NOMO-1 treated with dmso at 0.1 percent for 144 hours (cell line): ENCODE measurements around the gene RASAL1.

Experiments
- DNase-seq: peaks from one replicate; lab custom pipeline; 2025; ENCODE audit not compliant: unreplicated experiment; lab: John Stamatoyannopoulos, UW

RASAL1 gene

DNA sequence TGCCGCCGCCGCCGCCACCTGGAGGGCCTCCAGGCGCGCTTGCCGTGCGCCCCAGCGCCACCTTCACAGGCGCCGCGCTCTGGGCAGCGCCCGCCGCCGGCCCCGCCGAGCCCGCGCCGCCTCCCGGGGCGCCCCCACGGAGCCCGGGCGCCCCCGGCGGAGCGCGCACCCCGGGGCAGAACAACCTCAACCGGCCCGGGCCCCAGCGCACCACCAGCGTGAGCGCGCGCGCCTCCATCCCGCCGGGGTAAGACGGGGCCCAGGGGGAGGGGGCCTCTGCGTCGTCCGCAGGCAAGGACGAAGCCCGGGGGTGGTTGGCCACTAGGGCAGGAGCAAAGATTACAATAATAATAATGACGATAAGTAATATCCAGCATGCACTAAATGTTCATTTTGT lies 57.7 kb downstream of the RASAL1 start:
- no peak for DNase-seq

DNA sequence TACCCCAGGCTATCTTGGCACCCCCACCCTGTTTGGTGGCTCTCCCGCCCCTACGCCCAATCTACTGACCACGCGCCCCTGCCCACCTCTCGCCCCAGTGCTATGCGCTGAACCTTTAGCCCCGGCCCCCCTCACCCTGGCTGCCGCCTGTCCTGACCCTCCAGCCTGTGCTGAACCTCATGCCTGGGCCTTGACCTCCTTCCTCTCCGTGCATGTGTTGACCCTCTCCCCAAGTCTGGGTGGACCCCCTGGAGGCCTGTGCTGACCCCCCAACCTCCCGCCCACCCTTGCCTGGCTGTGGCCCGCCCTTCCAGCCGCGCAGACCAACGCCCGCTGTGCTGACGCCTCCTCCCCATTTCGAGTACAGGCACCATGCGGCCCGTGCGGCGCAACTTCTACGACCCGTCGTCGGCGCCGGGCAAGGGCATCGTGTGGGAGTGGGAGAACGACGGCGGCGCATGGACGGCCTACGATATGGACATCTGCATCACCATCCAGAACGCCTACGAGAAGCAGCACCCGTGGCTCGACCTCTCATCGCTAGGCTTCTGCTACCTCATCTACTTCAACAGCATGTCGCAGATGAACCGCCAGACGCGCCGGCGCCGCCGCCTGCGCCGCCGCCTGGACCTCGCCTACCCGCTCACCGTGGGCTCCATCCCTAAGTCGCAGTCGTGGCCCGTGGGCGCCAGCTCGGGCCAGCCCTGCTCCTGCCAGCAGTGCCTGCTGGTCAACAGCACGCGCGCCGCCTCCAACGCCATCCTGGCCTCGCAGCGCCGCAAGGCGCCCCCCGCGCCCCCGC lies 58.3 kb downstream of the RASAL1 start:
- DNase-seq = no peak

DNA sequence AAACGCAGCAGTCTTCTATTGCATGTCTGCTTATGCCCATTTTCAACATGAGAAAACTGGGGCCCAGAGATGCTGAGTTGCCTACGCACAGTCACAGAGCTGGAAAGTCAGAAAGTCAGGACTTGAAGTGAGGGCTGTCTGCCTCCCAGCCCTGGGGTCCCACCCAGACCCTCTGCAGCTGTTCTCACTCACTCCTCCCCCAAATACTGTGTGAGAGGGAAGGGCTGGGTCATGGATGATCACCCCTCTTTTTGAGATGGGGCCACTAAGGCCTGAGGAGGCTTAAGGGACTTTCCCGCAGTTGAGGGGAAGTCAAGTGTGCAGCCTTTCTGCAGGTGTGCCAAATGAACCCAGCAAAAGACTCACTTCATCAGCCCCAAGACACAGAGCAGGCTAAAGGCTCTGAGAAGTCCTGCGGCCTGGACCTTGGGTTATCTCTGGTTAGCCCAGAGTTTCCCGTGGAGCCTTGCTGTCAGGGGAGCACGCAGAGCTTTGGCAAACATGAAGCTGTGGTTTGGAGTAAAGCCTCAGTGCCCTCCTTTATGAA lies 60.4 kb downstream of the RASAL1 start:
- no peak for DNase-seq

DNA sequence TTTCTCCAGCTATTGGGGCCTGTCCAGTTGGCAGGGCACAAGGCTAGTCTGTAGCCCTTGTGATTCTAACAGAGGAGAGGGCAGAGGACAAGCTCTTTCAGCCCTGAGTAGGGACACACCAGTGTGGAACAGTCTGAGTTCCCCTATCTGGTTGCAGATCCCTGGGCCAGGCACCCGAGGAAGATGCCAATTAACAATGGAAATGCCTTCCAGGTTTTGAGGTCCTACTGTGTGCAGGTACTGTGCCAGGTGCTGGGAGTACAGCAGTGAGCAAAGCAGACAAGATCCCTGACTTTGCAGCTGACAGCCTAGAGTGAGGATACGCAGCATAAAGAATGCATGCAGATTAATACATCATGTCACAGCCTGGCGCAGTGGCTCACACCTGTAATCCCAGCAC lies 62.0 kb downstream of the RASAL1 start:
- DNase-seq = no peak

DNA sequence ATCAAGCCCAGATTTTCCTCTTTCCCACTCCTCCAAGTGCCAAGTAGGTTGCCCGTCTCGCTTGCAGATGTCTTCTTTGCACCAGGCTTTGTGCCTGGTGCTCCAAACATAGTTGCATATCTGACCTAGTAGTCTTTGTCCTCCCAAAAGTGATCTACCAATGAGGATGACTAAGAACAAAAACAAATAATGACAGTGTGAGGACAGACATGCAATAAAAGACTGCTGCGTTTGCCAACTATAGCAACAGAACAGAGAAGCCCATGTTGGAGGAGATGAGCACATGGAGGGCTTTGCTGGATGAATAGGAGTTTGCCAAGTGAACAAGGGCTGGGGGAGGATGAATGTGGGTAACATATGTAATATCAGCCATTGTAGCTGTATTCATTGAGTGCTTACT lies 63.4 kb downstream of the RASAL1 start:
- no peak for DNase-seq

DNA sequence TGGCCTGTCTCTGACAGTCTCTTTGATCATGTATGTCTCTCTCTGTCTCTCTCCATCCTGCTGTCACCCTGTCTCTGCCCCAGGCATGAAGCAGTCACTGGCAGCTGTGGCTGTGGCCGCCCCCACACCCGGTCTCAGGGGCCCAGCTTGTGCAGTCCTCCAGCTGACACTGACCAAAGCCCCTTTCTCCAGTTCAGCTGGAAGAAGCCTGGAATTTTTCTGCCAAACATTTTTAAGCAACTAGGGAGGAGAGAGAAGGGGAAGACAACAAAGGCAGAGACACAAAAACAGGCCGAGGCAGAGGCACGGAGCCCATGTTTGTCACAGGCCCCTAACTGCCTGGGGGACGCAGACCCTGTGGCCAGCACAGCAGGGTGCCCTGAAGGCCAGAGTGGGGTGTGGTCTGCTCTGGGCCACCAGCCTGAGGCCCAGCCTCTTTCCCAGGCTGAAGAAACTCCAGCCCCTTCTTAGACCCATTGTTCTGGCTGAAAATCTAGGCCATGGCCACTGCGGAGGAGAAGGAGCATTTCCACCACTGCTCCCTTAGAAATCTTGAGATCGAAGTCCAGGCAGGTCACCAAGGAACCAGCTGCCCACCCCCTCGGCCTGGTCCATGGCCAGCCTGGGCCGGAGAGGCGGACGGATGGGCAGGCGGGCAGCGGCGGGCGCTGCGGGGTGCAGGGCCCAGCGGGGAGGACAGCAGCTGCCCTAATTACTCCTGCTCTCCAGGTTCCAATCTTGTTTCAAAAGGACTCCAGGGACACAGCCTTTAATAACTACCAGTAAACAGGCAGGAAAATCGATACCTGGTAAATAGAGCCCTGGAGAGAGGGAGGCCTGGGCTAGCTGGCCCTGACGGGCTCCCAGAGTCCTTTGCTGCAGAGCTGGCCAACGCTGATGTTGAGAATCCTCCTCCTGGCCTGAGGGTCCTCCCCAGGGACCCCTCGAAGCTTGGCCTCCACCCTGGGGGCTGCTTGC lies 64.1 kb downstream of the RASAL1 start:
- no peak for DNase-seq

DNA sequence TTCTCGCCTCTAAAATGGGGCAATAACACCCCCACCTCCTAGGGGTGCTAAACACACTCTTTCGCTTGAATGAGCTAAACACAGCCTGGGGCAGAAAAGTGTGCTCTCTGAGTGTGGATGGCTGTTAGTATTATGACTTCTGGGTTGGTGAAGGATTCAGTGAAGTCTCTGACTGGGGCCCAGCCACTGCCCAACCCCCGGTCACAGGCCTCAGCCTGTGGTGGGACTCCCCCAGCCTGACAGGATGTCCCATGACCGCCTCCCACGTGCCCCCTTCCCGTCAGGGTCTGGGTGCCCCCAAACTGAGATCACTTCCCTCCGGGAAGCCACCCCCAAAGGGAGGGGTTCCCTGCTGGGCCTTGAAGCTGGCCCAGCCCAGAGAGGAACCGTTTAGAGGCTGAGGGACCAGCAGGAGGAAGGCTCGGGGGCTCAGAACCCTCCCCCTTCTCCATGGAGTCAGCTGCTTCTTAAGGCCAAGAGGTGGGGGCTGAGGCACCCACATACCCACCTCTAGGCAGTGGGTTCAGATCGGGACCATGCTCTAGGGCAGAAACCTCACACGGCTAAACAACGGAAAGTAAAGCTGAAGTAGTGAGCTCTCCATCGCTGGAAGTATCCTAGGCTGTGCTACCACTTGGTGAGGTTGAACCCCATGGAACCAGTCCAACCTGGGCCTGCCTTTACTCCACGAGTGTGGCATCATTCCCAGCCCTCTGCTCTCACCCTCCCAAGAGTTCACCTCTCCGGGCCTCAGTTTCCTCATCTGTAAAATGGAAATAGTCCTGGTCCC lies 65.2 kb downstream of the RASAL1 start:
- DNase-seq = no peak

DNA sequence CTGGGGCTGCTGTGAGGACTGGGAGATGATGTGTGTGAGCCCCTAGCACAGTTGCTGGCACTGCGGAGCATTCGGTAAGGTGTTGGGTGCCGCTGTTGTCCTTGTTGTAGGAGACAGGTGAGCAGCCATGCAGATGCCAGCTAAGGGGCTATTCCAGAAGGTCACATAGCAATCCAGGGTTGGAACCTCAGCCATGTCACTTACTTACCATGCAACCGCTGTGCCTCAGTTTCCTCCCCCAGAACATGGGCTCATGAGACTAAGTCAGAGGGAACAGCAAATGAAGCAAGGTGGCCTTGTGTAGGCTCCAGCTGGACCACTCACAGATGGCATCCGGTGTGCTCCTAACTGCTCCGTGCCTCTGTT lies 65.8 kb downstream of the RASAL1 start:
- no peak for DNase-seq

DNA sequence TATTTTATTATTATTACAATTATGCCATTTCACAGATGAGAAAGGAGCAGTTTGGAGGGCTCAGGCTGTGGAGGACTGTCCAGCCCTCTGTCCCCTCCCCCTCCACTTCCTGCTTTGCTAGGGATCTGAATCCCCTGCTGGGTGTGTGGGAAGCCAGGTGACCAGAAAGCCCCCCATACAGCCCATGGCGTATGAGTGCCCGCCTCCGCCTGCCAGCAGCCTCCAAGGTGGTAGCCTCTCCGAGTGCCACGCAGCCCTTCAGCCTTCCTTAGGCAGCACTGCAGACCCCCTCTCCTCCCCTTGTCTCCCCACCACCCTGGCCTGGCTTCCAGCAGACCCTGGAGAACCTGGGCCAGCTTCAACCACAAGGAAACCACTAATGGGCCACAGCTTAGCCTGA lies 66.4 kb downstream of the RASAL1 start:
- DNase-seq = no peak

DNA sequence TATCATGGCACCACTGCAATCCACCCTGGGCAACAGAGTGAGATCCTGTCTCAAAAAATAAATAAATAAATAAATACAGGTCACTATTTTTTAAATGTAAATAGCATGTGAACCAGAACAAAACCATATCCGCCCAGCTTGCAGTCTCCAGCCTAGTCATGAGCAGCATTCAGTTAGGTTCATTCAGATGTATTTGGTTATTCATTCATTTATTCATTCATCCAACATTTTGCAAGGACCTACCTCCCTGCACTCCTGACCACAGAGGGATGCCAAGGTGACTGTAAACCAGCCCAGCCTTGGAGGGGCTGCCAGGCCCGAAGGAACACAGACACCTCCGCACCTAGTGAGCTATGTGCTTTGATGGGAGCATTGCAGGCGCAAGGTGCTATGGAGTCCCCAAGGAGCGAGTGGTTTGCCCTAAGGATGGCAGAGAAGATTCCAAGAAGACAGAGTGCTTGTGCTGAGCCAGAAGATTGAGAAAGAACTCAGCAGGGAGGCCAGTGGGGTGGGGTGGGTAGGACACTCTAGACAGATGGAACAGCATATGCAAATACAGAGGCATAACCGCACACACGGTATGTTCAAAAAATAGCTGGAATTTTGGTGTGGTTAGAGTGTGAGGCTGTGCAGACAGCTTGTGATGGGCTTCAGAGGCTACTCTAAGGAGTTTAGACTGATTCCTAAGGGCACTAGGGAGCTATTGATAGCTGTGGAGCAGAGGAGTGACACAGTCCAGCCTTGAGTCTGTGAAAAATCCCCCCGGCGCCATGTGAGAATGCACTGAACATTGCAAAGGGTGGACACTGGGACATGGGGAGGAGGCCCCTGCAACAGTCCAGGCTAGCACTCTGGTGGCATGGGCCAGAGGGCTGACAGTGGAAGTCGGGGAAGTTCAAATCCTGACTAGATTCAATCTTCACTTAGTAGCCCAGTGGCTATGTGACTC lies 67.3 kb downstream of the RASAL1 start:
- no peak for DNase-seq

DNA sequence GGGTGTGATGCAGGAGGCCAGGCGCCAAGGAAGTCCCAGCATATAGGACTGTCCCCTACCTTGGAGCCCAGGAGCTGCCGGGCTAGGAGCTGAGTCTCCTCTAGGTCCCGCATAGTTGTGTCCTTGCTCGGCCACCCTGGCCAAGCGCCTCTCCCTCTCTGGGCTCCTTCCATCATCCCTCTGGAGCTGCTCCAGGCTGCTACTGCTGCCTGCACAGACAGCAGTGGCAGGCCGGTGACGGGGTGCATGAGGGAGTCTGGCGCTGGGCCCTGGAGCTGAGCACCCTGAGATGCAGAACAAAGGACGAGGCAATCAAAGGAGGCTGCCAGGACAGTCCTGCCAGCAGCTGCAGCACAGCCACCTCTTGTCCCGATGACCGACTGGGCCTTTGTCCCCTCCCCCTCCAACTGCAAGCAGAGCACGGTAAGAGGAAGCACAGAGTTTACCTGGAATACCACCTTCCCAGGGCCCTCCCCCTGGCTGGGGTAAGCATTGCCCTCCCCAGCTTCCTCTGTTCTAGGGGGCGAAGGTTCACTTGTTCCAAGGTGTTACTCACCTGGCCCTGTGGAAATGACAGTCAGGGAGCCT lies 68.7 kb downstream of the RASAL1 start:
- no peak for DNase-seq

DNA sequence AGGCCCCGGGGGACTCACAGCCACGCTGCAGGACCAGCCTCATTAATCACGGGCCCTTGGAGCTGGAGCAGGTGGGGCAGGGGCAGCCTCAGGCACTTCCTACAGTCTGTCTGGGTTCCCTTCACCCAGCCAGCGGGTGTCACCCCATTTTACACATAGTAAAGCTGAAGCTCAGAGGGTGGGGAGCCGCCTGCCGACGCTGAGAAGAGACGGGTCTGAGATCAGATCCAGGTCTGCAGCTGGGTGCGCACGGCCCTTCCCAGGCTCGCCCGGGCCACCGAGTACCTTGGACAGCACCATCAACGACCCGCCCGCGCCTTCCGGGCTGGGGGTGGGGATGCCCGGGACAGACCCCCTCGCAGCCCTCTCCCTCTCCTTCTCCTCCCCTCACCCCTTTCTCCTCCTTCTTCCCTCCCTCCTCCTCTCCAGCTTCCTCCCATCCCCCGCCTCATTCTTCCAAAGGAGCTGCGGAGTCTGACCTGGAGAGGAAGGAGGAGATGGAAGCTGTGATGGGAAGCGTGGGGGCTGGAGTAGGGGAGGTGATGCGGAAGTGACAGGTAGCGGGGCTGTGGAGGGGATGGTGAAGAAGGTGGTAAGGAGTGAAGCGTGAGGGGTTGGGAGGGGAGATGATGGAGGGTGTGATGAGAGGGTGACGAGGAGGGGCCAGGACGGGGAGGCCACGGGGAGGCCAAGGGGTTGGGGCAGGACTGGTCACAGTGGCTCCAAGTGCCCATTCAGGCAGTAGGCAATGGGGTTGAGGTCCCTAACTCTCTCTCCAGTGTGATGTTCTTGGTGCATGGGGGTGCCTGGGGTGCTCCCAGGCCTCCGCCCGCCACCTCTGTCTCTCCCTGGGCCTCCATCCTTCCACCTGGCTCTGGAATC lies 70.2 kb downstream of the RASAL1 start:
- no peak for DNase-seq

DNA sequence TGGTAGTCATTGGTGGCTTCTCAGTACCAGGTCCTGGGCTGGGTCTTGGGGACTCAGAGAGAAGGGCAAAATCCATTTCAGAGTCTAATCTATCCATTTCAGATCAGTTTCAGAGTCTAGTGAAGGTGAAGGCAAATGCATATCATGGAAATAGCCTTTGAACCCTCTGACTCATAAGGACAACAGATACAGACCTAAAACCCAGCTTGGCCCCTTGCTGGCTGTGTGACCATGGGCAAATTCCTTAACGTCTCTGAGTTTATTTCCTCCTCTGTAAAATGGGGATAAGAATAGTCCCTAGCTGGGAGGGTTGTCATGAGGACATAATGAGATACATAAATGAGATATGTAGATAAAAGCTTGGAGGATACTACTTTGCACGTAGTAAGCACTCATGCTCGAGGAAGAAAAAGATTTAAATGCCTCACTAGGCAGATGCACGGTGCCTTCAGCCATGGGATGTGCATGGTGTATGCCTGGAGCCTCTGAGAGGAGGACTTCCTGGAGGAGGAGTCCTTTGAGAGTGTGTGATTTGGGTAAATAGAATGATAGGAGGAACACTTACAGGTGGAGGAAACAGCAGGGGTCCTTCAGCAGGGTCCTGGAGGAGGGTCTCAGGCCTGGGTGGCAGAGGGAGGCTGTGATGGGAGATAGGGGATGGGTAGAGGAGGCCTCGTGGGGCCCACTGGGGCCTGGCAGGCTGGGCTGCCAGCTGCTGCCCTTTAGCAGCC lies 71.0 kb downstream of the RASAL1 start:
- no peak for DNase-seq

DNA sequence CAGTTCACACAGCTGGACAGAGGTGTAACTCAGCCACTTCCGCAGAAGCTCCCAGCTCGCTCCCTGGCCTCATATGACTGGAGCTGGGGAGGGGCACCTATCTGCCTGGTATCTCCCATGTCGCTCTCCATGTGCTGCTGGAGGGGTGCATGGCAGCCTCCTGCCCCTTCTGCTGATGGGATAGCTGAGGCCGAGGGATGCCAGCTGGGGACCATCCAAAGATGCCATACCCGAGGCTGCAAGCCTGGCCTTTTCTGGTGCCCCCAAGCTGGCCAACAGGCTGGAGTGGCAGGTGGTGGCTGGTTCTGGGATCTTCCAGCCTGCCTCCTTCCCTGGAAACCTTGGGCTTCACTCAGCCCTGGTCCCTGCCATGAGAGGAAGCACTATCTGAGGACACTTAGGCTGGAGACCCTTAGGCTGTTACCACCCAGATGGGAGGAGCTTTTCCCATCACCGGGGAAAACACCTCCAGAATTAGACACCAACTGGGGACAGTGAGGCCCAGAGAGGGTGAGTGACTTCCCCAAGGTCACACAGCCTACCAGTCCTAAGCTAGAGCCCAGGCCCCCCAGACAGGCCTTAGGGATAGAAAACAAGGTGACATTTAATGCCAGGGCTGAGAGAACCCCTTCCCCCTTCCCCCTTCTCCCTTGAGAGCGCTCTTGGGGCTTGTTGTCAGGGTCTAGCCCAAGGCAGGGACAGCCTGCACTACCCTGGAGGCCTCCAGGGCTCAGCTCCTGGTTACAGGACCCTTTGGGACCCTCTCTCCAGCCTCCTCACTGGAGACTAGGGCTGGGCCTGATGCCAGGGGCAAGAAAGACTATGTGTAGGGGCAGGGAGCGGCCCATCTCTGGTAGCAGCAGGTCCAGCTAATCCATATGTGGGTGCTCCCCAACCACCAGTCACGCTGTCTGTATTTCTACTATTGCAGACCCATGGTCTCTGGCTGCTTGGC lies 71.9 kb downstream of the RASAL1 start:
- no peak for DNase-seq

DNA sequence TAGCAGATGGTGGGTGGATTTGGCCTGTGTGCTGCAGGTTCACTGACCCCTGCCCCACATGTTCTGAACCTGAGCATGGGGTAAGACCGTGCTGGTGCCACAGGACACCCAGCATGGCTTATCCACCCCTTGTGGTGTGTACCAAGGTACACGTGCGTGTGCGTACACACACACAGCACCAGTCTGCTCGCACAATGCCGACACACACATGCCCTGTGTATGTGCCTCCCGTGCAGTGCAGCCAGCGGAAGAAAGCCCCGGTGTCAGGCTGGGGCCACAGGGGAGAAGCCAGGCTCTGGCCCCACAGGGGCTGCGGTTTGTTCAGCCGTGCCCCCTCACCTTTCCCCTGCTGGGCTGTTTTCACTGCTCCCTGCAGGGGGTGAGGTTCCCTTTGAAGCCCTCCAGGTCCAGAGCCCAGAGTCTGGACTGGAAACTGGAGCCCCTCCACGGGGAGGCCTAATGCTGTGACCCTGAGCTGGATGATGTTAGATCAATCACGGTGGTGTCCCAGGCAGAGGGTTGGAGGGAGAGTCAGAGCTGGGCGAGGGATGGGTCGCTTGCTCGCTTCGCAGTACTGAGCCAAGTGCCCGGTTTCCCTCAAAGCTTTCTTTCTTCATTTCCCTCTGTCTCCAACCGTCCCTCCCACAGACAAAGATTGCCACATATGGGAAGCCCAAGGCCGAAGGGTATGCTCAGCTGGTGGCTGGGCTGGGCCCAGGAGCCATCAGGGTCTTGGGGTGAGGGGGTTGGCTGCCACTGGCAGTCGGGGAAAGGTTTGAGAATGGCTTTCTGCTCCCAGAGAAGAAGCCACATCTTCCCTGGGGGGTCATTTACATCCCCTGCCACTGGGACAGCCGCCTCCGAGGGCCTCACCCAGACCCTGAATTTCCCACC lies 72.8 kb downstream of the RASAL1 start:
- no peak for DNase-seq
